ENCODE results near the gene IWS1.

GRCh38 chr2:127469051-127469450 lies 57.2 kb downstream of the IWS1 start:
- TF ChIP-seq EZH2 (IDR thresholded peaks at IDR 0.05; ENCODE audit: borderline replicate concordance, low read length) (no peak), CTCF (conservative IDR thresholded peaks at IDR 0.05 in 1 of 2, IDR thresholded peaks at IDR 0.05 in 1 of 2; ENCODE audit: extremely low read depth in 1 of 2, insufficient read depth in 1 of 2, low read depth in 1 of 2, low read length in 2 of 2) (no peak)
